Measurements from ENCODE around the gene TP53I11. TPM values are rescaled to one million over a fixed set of nuclear protein-coding genes. Genes with fewer than 3 reads are reported as not detected.
A peak's percentile ranks its signal among the peaks of the same experiment; 100 is the strongest.

The TP53I11 gene
- total RNA-seq, 2 donors from 2014 or later: 21.8 to 91.0 TPM

DNA sequence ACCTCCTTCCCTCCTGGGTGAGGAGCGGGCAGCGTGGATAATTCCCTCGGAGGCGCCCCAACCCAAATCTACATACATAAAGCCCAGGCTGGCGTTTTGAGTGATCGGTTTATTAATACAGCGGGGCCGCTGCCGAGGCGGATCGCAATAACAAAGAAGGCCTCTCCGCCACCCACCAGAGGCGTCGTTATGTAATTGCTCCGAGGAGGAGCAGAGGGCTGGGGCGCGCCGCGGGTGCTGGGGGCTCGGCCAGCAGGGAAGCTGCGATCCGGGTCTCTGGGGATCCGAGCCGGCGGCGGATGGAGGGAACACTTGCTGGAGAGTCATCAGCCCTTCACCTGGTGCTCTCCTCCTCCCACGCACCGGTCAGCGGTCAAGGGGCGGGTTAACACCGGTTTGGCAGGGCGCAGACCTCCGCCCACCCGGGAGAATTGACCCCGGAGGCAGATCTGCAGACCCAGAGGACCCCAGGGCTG, 6.4 kb upstream of the TP53I11 start:
- Histone ChIP-seq H3K4me3 (no peak overlapping the region), H3K27ac (no peak overlapping the region), H3K36me3 (replicated peaks in 1 of 2; ENCODE audit: insufficient read depth in 1 of 2, low read depth in 2 of 2) (no peaks in the 10 kb centered on the region), H3K9me3 (no peaks in the 10 kb centered on the region), H3K4me1 (peaks cover 4% of the 10 kb centered on the region), H3K27me3 (no peaks in the 10 kb centered on the region)
- TF ChIP-seq POLR2A (IDR thresholded peaks at IDR 0.05): no peak
- TF ChIP-seq, protein P1, sequence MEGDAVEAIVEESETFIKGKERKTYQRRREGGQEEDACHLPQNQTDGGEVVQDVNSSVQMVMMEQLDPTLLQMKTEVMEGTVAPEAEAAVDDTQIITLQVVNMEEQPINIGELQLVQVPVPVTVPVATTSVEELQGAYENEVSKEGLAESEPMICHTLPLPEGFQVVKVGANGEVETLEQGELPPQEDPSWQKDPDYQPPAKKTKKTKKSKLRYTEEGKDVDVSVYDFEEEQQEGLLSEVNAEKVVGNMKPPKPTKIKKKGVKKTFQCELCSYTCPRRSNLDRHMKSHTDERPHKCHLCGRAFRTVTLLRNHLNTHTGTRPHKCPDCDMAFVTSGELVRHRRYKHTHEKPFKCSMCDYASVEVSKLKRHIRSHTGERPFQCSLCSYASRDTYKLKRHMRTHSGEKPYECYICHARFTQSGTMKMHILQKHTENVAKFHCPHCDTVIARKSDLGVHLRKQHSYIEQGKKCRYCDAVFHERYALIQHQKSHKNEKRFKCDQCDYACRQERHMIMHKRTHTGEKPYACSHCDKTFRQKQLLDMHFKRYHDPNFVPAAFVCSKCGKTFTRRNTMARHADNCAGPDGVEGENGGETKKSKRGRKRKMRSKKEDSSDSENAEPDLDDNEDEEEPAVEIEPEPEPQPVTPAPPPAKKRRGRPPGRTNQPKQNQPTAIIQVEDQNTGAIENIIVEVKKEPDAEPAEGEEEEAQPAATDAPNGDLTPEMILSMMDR (IDR thresholded peaks at IDR 0.05): no peak
- ATAC-seq: no peak
- intact Hi-C loops (cut with DNase I): no loop called here
- 35 to 41% methylated on average over 9 to 35 of the region's 35 CpGs for WGBS, 2 donors
- no peak for DNase-seq

DNA sequence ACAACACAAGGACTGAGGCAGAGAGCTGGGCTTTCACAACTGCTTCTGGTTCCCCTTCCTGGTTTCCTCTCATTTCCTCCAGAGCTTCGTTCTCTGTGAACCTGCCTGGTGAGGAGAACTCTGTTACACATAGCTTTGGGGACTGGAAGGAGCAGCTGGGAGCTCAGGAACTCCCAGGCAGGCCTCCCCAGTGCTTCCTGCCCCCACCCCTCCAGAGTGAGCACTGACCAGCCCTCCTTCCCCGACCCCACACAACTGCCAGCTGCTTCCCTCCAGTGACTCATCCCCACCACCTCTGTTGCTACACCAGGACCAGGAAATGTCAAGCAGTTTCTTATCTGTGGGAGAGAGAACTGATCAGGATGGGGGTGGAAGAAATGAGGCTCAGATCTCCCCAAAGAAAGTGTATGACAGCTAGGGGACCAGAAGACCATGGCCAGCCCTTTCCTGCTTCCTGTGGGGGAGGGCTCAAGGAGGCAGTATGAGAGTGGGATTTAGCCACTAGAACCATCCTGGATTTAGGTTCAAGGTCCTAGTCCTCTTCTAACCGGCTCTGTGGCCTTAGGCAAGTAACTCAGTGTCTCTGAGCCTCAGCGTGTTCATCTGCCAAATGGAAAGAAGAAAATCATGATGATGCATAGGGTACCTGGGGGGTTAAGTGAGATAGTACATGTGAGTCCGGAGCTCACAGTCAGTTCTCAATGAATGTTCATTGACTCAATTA, 4.5 kb upstream of the TP53I11 start:
- H3K27ac ChIP-seq: peak overlapping the region in 2 of 4 donors; percentile 2 to 55
- peaks cover 19% of the 10 kb centered on the region for H3K4me1 ChIP-seq
- H3K36me3 ChIP-seq (replicated peaks in 1 of 2; ENCODE audit: insufficient read depth in 1 of 2, low read depth in 2 of 2): no peaks in the 10 kb centered on the region
- intact Hi-C loops (cut with DNase I): no loop called here
- peak in 3 of 4 donors; percentile 27 to 78 (median 57) for DNase-seq
- TF ChIP-seq, protein P1 (IDR thresholded peaks at IDR 0.05): no peak
- TF ChIP-seq POLR2A (IDR thresholded peaks at IDR 0.05): no peak
- H3K4me3 ChIP-seq: no peak overlapping the region
- WGBS, 2 donors: 60 to 66% methylated on average over 5 of the region's 5 CpGs
- H3K27me3 ChIP-seq: no peaks in the 10 kb centered on the region
- no peaks in the 10 kb centered on the region for H3K9me3 ChIP-seq
- no peak for ATAC-seq

DNA sequence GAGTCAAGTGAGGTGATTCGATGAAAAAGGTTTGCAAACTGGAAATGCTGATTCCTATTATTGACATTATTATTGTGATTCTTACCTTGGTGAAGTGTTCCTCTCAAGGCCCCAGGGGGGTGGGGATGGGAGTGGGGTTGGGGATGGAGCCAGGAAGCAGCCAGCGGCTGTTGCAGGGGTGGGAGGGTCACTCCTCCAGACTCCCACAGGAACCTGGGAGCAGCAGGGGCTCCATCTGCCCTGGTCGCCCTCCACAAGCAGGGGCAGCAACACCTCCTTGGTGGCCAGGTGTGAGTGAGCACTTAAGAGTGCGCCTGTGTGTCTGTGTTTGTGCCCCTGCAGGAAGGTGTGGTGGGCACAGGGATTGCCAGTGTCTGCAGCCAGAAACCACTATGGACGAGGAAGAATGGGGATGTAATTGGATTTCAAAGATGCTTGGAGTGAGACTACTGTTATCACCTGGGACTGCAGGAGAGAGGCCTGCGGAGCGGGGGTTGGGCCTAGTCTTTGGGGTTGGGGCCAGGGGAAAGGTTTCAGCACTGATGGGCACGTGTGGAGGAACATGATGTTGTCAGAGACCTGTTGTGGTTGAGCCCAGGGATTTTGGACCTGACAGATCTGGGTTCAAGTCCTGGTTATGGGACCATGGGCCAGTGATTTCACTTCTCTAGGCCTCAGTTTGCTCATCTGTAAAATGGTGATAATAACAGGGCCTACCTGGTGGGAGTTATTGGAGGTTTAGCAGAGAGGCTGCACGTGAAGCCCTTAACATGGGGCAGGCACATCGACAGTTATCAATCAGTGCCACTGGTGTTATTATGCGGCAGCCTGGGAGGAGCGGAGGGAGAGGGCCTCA, 3.6 kb upstream of the TP53I11 start:
- DNase-seq: no peak
- ATAC-seq: no peak
- Histone ChIP-seq H3K36me3 (replicated peaks in 1 of 2; ENCODE audit: insufficient read depth in 1 of 2, low read depth in 2 of 2) (no peaks in the 10 kb centered on the region), H3K4me1 (peaks cover 28% of the 10 kb centered on the region), H3K4me3 (no peak overlapping the region), H3K27ac (peak overlapping the region in 1 of 4 donors; percentile 55), H3K9me3 (no peaks in the 10 kb centered on the region), H3K27me3 (no peaks in the 10 kb centered on the region)
- 83 to 85% methylated on average over 11 to 12 of the region's 12 CpGs for WGBS, 2 donors
- TF ChIP-seq, protein P1 (IDR thresholded peaks at IDR 0.05): no peak
- no peak for TF ChIP-seq POLR2A (IDR thresholded peaks at IDR 0.05)
- intact Hi-C loops (cut with DNase I): no loop called here

DNA sequence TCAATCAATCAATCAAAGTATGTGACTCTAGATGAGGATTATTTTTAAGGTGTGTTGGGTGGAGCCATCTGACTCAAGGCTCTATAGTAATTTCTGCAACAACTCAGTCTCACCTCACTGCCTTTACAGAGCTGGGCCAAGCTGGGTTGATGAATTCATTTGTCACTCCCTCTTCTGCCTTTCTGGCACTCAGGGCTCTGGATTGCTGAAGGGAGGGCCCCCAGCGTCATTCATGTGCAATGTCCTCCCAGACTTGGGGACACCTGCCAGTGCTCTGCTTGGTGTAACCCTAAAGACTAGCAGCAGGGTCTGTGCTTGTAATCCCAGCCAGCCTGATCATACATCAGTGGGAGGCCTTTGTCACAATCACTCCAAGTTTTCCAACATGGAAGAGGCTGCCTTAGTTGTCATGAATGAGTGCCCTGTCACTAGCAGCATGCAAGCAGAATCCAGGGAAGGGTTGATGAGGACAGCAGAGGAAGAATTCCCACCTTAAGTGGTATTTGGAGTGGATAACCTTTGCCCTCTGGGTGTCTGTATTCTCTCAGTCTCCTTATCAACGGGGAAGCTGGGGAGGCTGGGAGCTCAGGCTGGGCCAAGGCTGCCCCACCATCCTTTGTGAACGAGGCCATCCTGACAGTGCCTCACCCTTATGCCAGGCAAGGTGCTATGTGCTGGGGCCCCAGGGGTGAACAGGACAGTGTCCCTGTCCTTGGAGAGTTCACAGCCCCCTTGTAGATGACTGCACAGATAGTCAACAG, 2.0 kb upstream of the TP53I11 start:
- intact Hi-C loops (cut with DNase I): no loop called here
- Histone ChIP-seq H3K36me3 (replicated peaks in 1 of 2; ENCODE audit: insufficient read depth in 1 of 2, low read depth in 2 of 2) (no peaks in the 10 kb centered on the region), H3K9me3 (no peaks in the 10 kb centered on the region), H3K4me1 (peaks cover 41% of the 10 kb centered on the region), H3K27ac (peak overlapping the region in 1 of 4 donors; percentile 20), H3K27me3 (no peaks in the 10 kb centered on the region), H3K4me3 (no peak overlapping the region)
- no peak for DNase-seq
- 51% methylated on average over 3 of the region's 3 CpGs for WGBS, 2 donors
- no peak for ATAC-seq
- TF ChIP-seq POLR2A (IDR thresholded peaks at IDR 0.05): no peak
- TF ChIP-seq, protein P1 (IDR thresholded peaks at IDR 0.05): no peak

Measured in body of pancreas (tissue), 4 donors.